ENCODE measurements around the gene MID2. TPM values are rescaled to one million over a fixed set of nuclear protein-coding genes. Genes with fewer than 3 reads are reported as not detected.

MID2 gene
- total RNA-seq, 1 experiment from 2014 or later: 1.6 TPM

GRCh38 chrX:107823456-107823855, 2.2 kb upstream of the MID2 start:
- Histone ChIP-seq H3K4me2 (ENCODE audit: insufficient read depth, insufficient read length, low read length) (no peak overlapping the region), H3K23ac (ENCODE audit: insufficient read length, low read depth, low read length) (no peak overlapping the region), H2BK12ac (ENCODE audit: insufficient read length, low read depth, low read length) (no peak overlapping the region), H3K4ac (ENCODE audit: low read depth, low read length) (no peak overlapping the region), H3K4me1 (ENCODE audit: insufficient read depth, low read length) (no peaks in the 10 kb centered on the region), H4K20me1 (ENCODE audit: control insufficient read depth, insufficient read depth, insufficient read length) (no peaks in the 10 kb centered on the region), H2BK120ac (ENCODE audit: low read depth, low read length, poor library complexity, severe bottlenecking) (no peak overlapping the region), H3K27me3 (ENCODE audit: insufficient read depth, low read length) (peaks cover 10% of the 10 kb centered on the region; the same call in 1 of the 2 replicates), H2BK15ac (ENCODE audit: low read depth, low read length) (no peak overlapping the region), H2BK5ac (ENCODE audit: insufficient read length, low read length) (no peak overlapping the region), H2AFZ (ENCODE audit: low read length) (no peak overlapping the region), H4K91ac (ENCODE audit: insufficient read length, low read depth, low read length) (no peak overlapping the region), H2AK5ac (ENCODE audit: insufficient read length, low read length) (no peak overlapping the region), H3K9me3 (ENCODE audit: control insufficient read depth, low read depth, low read length) (peaks cover 19% of the 10 kb centered on the region), H4K8ac (replicated peaks; ENCODE audit: insufficient read length, low read depth, low read length) (no peak overlapping the region), H3K23me2 (ENCODE audit: insufficient read length, low read depth, low read length, poor library complexity, severe bottlenecking) (peaks cover 8% of the 10 kb centered on the region), H3K79me1 (ENCODE audit: insufficient read depth, low read depth, low read length, poor library complexity, severe bottlenecking) (no peaks in the 10 kb centered on the region), H3K14ac (ENCODE audit: insufficient read depth, low read length) (no peak overlapping the region), H3K9ac (ENCODE audit: extremely low read depth, insufficient read length, low read length) (no peak overlapping the region), H3K56ac (ENCODE audit: insufficient read length, low read depth, low read length) (no peak overlapping the region), H4K5ac (ENCODE audit: insufficient read length, low read depth, low read length) (no peak overlapping the region), H3K79me2 (ENCODE audit: insufficient read depth, low read length) (no peaks in the 10 kb centered on the region), H2BK20ac (ENCODE audit: low read depth, low read length, poor library complexity, severe bottlenecking) (no peak overlapping the region), H3K18ac (ENCODE audit: insufficient read length, low read depth, low read length) (no peak overlapping the region), H3T11ph (ENCODE audit: low read length) (no peak overlapping the region), H3K27ac (ENCODE audit: insufficient read length, low read depth, low read length) (no peak overlapping the region)
- Mint-ChIP-seq H3K4me1 (peaks cover 7 to 10% of the 10 kb centered on the region in 2 experiments; a peak in 2 of 4 replicates), H3K4me3 (no peak overlapping the region), H3K27me3 (ENCODE audit: low read depth) (peaks cover 48% of the 10 kb centered on the region), H3K36me3 (ENCODE audit: insufficient read depth in 1 of 3, low read depth in 3 of 3) (peaks cover 0 to 7% (median 0%) of the 10 kb centered on the region in 3 experiments; a peak in 3 of 7 replicates), H3K27ac (no peak overlapping the region), H3K9me3 (peaks cover 18 to 57% of the 10 kb centered on the region in 2 experiments)
- no peak for TF ChIP-seq CTCF (conservative IDR thresholded peaks at IDR 0.05)
- WGBS (ENCODE audit: extremely low coverage, insufficient read length, low lambda C conversion rate): no CpG with 5 or more reads among the region's 1 CpG
- no peak for DNase-seq

Measured in H9 (cell line).